Panc1 (cell line): ENCODE measurements around the gene MYADML2.

Source experiments
- POLR2AphosphoS5 ChIP-seq: IDR thresholded peaks from 2 replicates; pipeline ENCODE4 v1.6.1; 2012; ENCODE audit warnings: mild to moderate bottlenecking, low read depth, low read length, moderate library complexity
- SIN3A ChIP-seq: IDR thresholded peaks from 2 replicates; pipeline ENCODE4 v1.6.1; 2012; ENCODE audit warnings: low read depth, mild to moderate bottlenecking, low read length, moderate library complexity, borderline replicate concordance; ENCODE audit not compliant: insufficient read depth
- TF ChIP-seq, protein P1 (sequence below): fragments of 450-650 bp; IDR thresholded peaks from 2 replicates; pipeline ENCODE4 v1.5.1; 2017; ENCODE audit warnings: mild to moderate bottlenecking

DNA sequence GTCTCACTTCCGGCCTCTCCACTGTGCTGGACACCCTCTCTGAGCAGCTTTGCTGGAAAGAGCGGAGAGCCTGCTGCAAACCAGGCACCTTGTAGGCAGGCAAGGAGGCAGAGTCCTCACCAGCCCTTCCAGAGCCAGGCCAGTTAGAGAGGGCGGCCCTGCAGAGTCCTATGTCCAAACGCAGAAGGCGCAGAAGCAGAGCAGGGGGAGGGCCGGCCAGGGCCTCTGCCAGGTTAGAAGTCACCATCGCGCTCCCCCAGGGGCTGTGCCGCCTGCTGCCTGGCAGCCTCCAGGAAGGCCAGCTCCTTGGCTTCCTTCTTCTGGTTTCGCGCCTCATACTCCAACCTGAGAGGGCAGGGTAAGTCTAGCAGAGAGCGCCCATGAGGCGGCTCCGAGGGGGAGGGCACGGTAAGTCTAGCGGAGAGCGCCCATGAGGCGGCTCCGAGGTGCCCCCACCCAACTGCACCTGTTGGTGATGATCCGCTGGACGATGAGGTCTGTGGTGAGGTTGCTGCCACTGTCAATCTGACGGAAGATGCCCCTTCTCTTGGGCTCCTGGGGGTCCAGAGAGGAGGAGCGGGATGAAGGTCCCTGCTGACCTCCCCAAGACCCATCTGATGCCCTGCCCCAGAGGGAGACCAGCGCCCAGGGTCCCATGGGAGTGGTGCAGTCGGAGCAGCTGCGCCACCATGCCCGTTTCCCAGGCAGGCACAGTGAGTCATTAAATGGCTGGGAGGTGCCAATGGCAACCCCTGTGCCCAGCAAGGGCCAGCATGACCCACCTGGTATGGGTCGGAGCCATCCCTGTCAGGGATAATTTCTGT lies 42.2 kb downstream of the MYADML2 start:
- no peak for TF ChIP-seq POLR2AphosphoS5
- TF ChIP-seq, protein P1, sequence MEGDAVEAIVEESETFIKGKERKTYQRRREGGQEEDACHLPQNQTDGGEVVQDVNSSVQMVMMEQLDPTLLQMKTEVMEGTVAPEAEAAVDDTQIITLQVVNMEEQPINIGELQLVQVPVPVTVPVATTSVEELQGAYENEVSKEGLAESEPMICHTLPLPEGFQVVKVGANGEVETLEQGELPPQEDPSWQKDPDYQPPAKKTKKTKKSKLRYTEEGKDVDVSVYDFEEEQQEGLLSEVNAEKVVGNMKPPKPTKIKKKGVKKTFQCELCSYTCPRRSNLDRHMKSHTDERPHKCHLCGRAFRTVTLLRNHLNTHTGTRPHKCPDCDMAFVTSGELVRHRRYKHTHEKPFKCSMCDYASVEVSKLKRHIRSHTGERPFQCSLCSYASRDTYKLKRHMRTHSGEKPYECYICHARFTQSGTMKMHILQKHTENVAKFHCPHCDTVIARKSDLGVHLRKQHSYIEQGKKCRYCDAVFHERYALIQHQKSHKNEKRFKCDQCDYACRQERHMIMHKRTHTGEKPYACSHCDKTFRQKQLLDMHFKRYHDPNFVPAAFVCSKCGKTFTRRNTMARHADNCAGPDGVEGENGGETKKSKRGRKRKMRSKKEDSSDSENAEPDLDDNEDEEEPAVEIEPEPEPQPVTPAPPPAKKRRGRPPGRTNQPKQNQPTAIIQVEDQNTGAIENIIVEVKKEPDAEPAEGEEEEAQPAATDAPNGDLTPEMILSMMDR, result no peak
- no peak for TF ChIP-seq SIN3A
